IPS-NIHi7 (cell line): Measurements from ENCODE around the gene KCNE5.
"Not testable (repeated sequence)": the region's sequence is repeated elsewhere in the genome, so short reads cannot be mapped to it uniquely, and the experiment has no call there.

Experiments used
- DNase-seq: peaks from one replicate; pipeline ENCODE4 v3.0.0; 2012; ENCODE audit warnings: mixed read lengths; ENCODE audit errors: extremely low spot score

The KCNE5 gene

DNA sequence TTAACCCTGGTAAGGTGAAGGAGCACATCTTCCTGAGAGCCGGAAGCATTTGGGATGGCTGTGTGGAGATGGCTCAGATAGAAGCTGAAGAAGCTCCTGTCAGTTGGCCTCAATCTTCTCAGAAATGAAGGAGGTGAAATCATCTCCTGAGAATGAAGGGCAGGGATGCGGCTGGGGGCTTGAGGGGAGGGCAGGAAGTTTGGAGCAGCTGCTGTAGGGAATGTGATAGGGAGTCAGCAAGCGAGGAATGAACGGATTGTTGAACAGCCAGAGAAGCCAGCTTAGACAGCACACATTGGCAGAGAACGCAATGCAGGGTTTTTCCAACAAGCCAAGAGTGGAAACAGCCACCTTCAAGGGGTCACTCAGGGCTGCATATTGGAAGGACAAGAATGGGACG, 10.0 kb downstream of the KCNE5 start:
- DNase-seq = peak; percentile 23

DNA sequence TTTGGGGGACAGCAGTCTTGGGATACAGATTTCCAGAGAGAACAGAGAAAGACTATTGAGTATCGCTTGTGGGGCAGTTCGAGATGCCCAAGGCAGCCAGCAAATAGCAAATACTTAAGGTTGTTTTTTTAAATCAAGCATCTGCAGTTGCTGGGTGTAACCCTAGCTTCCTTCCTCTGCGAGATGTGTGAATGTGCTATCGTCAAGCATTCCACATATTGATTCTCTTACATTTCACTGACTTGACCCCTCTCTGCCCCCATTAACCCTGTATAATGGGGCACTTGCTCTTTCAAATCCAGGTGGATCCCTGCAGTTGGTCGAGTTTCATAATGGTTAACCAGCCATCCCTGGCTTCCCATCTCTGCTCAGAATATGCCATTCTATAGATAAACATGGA, 23.5 kb downstream of the KCNE5 start:
- no peak for DNase-seq

DNA sequence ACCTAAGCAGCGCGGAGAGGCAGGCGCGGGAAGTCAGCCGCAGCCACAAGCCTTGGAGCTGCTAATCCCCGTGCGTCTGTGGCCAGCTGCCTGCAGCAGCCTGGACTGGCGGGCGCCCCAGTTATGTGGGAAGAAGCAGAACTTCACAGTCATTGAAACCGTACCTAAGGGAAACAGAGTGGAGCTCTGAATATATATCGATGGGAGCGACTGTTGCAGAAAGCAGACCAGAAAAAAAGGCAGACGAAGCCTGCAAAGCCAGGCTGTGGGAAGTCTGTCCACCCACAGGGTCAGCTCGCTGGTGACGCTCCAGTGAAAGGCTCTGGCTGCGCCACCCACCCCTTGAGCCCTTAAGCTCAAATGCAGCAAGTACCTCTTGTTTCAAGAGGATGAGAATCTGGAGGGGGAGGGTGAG, 24.7 kb downstream of the KCNE5 start:
- peak; percentile 62 for DNase-seq

DNA sequence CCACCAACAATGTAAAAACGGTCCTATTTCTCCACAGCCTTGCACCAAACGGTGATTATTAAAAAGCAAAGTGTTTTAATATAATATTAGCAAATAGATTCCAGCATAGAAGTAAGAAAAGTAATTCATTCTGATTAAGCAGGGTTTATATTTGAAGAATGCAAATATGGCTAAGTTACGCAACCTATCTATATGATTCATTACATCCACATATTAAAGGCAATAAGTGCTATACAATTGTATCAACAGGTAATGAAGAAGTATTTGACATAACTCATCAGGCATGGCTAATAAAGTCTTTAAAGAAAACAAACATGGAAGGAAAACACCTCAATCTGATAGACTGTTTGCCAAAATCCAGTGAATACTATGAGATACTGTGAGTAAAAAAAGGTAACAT, 29.0 kb downstream of the KCNE5 start:
- DNase-seq = no peak

DNA sequence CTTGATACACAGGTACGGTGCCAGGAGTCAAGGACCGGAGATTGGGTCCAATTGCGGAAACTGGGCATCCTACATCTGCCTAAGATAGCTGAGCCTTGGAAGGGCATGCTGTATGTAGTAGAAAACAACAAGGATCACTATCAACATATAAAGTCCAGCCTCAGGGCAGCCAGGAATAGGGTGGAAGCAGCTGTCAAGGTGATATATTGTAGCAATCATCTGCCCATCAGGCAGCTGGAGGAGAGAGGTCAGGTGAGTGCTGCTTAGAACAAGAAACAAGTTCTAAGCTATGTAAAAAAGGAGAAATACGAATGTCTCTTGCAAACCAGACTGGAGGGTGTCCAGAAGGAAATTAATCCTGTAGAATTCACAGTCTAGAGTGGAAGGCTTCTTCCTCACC, 34.8 kb downstream of the KCNE5 start:
- no peak for DNase-seq

DNA sequence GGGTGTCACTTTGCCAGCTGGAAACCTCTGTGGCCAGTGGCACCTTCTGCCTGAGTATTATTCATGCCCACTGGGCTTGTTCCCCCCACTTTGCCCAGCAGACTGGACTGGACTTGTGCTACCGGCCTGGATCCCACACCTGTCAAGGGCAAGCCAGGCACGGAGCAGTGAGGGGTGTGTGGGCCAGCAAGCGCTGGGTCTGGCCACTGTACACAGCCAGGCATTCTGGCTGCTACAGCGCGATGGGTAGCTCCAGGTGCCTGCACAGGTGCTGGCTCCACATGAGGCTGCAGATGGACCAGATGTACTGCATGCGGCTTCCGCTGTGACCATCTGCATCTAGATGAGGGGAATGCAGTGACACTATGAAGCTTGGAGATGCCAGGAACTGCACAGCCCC, 39.5 kb downstream of the KCNE5 start:
- no peak for DNase-seq

DNA sequence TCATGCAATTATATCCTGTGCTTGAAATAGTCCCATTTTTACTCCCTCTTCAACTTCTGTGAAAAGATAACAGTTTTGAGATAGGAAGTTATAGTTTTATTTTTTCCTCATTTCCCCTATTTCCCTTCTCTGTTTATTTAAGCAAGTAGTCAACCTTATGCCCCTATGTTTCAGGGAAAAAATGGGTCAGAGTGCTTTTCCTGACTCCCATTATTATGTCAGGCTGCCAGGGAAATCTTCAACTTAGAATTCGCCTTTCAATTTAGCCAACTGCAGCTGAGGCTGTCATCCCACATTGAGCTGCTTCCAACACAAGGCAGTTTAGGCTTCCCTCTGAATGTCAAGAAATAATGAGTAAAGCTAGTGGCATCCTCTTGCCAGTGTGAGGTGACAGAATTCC, 46.1 kb downstream of the KCNE5 start:
- DNase-seq = no peak

DNA sequence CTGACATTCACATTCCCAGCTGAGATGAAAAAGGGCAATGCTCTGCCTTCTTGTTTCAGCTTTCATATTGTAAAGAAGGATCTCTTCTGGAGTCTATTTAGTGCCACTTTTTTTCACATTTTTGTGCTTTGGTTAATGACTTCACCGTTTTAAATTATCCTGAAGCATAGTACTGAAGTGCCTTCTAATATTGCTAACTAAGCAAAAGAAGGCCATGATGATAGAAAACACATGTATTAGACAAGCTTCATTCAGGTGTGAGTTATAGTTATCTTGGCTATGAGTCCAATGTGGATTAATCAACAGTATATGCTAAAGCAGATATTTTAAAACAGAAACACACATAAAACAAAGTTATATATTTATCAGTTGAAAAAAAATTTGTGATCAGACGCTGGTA, 47.9 kb downstream of the KCNE5 start:
- no peak for DNase-seq

DNA sequence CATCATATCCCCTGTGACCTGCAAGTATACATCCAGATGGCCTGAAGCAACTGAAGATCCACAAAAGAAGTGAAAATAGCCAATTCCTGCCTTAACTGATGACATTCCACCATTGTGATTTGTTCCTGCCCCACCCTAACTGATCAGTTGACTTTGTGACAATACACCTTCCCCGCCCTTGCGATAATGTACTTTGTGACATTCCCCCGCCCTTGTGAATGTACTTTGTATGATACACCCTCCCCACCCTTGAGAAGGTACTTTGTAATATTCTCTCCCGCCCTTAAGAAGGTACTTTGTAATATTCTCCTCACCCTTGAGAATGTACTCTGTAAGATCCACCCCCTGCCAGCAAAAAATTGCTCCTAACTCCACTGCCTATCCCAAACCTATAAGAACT, 48.9 kb downstream of the KCNE5 start:
- DNase-seq = not testable (repeated sequence)
